Measurements from ENCODE around the gene GCN1. TPM values are rescaled to one million over a fixed set of nuclear protein-coding genes. Genes with fewer than 3 reads are reported as not detected.

GCN1 gene
- total RNA-seq, 1 experiment from 2014 or later, result 117 TPM

GRCh38 chr12:120186654-120187053 lies 7.9 kb downstream of the GCN1 start:
- H3K27ac Mint-ChIP-seq (ENCODE audit: low read depth, unreplicated experiment), result no peak overlapping the region

GRCh38 chr12:120183211-120183631 lies 11.3 kb downstream of the GCN1 start:
- no peaks in the 10 kb centered on the region for H3K9me3 Mint-ChIP-seq (ENCODE audit: unreplicated experiment)
- peaks cover 12% of the 10 kb centered on the region for H3K4me1 Mint-ChIP-seq (ENCODE audit: insufficient read depth, unreplicated experiment)
- no TSS peak for BruUV-seq (replicated peaks)
- no peak overlapping the region for H3K4me3 Mint-ChIP-seq (ENCODE audit: unreplicated experiment)
- TF ChIP-seq CTCF (IDR thresholded peaks at IDR 0.05; ENCODE audit: unreplicated experiment), result no peak
- no peaks in the 10 kb centered on the region for H3K27me3 Mint-ChIP-seq (ENCODE audit: insufficient read depth, unreplicated experiment)
- CTCF ChIA-PET, result no interaction called here
- peaks cover 94% of the 10 kb centered on the region for H3K36me3 Mint-ChIP-seq (ENCODE audit: insufficient read depth, unreplicated experiment)
- POLR2A ChIA-PET, result interaction anchor here (0.6 to 1.7 kb wide), 2 partner anchors 18 to 65 kb away, joined by 3 to 4 read pairs; no protein-coding TSS in a partner anchor
- intact Hi-C loops (cut with micrococcal nuclease), result no loop called here
- no peak for DNase-seq (ENCODE audit: unreplicated experiment)
- H3K27ac Mint-ChIP-seq (ENCODE audit: low read depth, unreplicated experiment), result peak overlapping the region; percentile 57

More at GRCh38 chr12:120186654-120187053, 7.9 kb downstream of the GCN1 start:
- peaks cover 91% of the 10 kb centered on the region for H3K36me3 Mint-ChIP-seq (ENCODE audit: insufficient read depth, unreplicated experiment)
- peaks cover 12% of the 10 kb centered on the region for H3K4me1 Mint-ChIP-seq (ENCODE audit: insufficient read depth, unreplicated experiment)
- CTCF ChIA-PET, result no interaction called here
- H3K4me3 Mint-ChIP-seq (ENCODE audit: unreplicated experiment), result no peak overlapping the region
- no TSS peak for BruUV-seq (replicated peaks)
- no peak for TF ChIP-seq CTCF (IDR thresholded peaks at IDR 0.05; ENCODE audit: unreplicated experiment)
- no peaks in the 10 kb centered on the region for H3K27me3 Mint-ChIP-seq (ENCODE audit: insufficient read depth, unreplicated experiment)
- H3K9me3 Mint-ChIP-seq (ENCODE audit: unreplicated experiment), result no peaks in the 10 kb centered on the region
- intact Hi-C loops (cut with micrococcal nuclease), result no loop called here
- POLR2A ChIA-PET, result interaction anchor here (0.6 to 2.7 kb wide), 3 partner anchors 13 to 68 kb away, joined by 3 to 13 read pairs (median 7); partner anchors contain the start of gene RPLP0
- no peak for DNase-seq (ENCODE audit: unreplicated experiment)

GRCh38 chr12:120181991-120182631 lies 12.4 kb downstream of the GCN1 start:
- Mint-ChIP-seq H3K36me3 (ENCODE audit: insufficient read depth, unreplicated experiment) (peaks cover 94% of the 10 kb centered on the region), H3K27ac (ENCODE audit: low read depth, unreplicated experiment) (peak overlapping the region; percentile 57), H3K27me3 (ENCODE audit: insufficient read depth, unreplicated experiment) (no peaks in the 10 kb centered on the region), H3K4me1 (ENCODE audit: insufficient read depth, unreplicated experiment) (peaks cover 12% of the 10 kb centered on the region), H3K9me3 (ENCODE audit: unreplicated experiment) (no peaks in the 10 kb centered on the region), H3K4me3 (ENCODE audit: unreplicated experiment) (peak overlapping the region; percentile 30)
- DNase-seq (ENCODE audit: unreplicated experiment), result peak; percentile 86
- BruUV-seq (replicated peaks), result TSS peak; percentile 6
- ChIA-PET CTCF (interaction anchor here (1.0 kb wide), 1 partner anchor 21 kb away, joined by 3 read pairs; no protein-coding TSS in a partner anchor), POLR2A (interaction anchor here (0.6 to 1.7 kb wide), 13 partner anchors 9 to 451 kb away, joined by 3 to 9 read pairs (median 3); partner anchors contain the start of genes RNU4-2 and RPLP0)
- no peak for TF ChIP-seq CTCF (IDR thresholded peaks at IDR 0.05; ENCODE audit: unreplicated experiment)
- intact Hi-C loops (cut with micrococcal nuclease), result loop anchor here (1.0 kb wide), 1 partner anchor 82 kb away; no protein-coding TSS in a partner anchor

- Mint-ChIP-seq H3K36me3 (ENCODE audit: insufficient read depth, unreplicated experiment) (peaks cover 94% of the 10 kb centered on the region), H3K27ac (ENCODE audit: low read depth, unreplicated experiment) (peak overlapping the region; percentile 31), H3K4me1 (ENCODE audit: insufficient read depth, unreplicated experiment) (peaks cover 12% of the 10 kb centered on the region), H3K27me3 (ENCODE audit: insufficient read depth, unreplicated experiment) (no peaks in the 10 kb centered on the region), H3K4me3 (ENCODE audit: unreplicated experiment) (no peak overlapping the region), H3K9me3 (ENCODE audit: unreplicated experiment) (no peaks in the 10 kb centered on the region)
- DNase-seq (ENCODE audit: unreplicated experiment), result no peak
- BruUV-seq (replicated peaks), result no TSS peak
- ChIA-PET CTCF (interaction anchor here (0.7 kb wide), 1 partner anchor 20 kb away, joined by 3 read pairs; the partner anchor contains the start of gene RPLP0), POLR2A (no interaction called here)
- intact Hi-C loops (cut with micrococcal nuclease), result no loop called here
- TF ChIP-seq CTCF (IDR thresholded peaks at IDR 0.05; ENCODE audit: unreplicated experiment), result no peak
Measured at GRCh38 chr12:120180975-120181374, 13.5 kb downstream of the GCN1 start.
